Measurements from ENCODE around the gene ZNF148.

DNA sequence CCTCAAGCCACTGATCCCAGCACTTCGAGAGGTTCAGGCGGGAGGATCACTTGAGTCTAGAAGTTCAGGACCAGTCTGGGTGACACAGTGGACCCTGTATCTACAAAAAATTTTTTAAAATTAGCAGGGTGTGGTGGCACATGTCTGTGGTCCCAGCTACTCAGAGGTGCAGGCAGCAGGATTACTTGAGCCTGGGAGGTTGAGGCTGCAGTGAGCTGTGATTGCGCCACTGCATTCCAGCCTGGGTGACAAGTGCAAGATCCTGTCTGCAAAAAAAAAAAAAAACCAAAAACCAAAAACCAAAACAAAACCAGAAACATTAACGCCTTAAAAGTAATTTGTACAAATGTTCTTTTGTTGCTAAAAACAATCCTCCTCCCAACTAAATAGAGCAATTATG lies 134.6 kb downstream of the ZNF148 start:
- TF ChIP-seq POLR2AphosphoS5 (IDR thresholded peaks at IDR 0.05; ENCODE audit: low read depth, low read length) = no peak
- no peak for TF ChIP-seq TAF1 (IDR thresholded peaks at IDR 0.05; ENCODE audit: borderline replicate concordance, insufficient read depth, low read length)
- TF ChIP-seq, protein P1, sequence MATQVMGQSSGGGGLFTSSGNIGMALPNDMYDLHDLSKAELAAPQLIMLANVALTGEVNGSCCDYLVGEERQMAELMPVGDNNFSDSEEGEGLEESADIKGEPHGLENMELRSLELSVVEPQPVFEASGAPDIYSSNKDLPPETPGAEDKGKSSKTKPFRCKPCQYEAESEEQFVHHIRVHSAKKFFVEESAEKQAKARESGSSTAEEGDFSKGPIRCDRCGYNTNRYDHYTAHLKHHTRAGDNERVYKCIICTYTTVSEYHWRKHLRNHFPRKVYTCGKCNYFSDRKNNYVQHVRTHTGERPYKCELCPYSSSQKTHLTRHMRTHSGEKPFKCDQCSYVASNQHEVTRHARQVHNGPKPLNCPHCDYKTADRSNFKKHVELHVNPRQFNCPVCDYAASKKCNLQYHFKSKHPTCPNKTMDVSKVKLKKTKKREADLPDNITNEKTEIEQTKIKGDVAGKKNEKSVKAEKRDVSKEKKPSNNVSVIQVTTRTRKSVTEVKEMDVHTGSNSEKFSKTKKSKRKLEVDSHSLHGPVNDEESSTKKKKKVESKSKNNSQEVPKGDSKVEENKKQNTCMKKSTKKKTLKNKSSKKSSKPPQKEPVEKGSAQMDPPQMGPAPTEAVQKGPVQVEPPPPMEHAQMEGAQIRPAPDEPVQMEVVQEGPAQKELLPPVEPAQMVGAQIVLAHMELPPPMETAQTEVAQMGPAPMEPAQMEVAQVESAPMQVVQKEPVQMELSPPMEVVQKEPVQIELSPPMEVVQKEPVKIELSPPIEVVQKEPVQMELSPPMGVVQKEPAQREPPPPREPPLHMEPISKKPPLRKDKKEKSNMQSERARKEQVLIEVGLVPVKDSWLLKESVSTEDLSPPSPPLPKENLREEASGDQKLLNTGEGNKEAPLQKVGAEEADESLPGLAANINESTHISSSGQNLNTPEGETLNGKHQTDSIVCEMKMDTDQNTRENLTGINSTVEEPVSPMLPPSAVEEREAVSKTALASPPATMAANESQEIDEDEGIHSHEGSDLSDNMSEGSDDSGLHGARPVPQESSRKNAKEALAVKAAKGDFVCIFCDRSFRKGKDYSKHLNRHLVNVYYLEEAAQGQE (IDR thresholded peaks at IDR 0.05; ENCODE audit: insufficient read depth in 1 of 2, low read depth in 2 of 2, low read length in 2 of 2) = no peak
